BLaER1 (cell line): ENCODE measurements around the gene SLIT3.
A peak's percentile ranks its signal among the peaks of the same experiment; 100 is the strongest.

Source experiments
- H3K27ac ChIP-seq: shearing (Covaris generic); formaldehyde crosslinking; 2 replicates; pipeline ENCODE4 v1.8.1; 2022
- H3K27me3 ChIP-seq: shearing (Covaris generic); formaldehyde crosslinking; 2 replicates; pipeline ENCODE4 v1.8.1; 2022
- H3K36me3 ChIP-seq: shearing (Covaris generic); formaldehyde crosslinking; 2 replicates; pipeline ENCODE4 v1.8.1; 2022
- H3K4me1 ChIP-seq: shearing (Covaris generic); formaldehyde crosslinking; 2 replicates; pipeline ENCODE4 v1.8.1; 2022
- H3K4me2 ChIP-seq: shearing (Covaris generic); formaldehyde crosslinking; 2 replicates; pipeline ENCODE4 v1.8.1; 2022
- H3K4me3 ChIP-seq: shearing (Covaris generic); formaldehyde crosslinking; 2 replicates; pipeline ENCODE4 v1.8.1; 2022
- H3K9ac ChIP-seq: shearing (Covaris generic); formaldehyde crosslinking; 2 replicates; pipeline ENCODE4 v1.8.1; 2022
- H3K9me3 ChIP-seq: shearing (Covaris generic); formaldehyde crosslinking; 2 replicates; pipeline ENCODE4 v1.8.1; 2022
- H4K20me1 ChIP-seq: shearing (Covaris generic); formaldehyde crosslinking; 2 replicates; pipeline ENCODE4 v1.8.1; 2022
- Cebpa-rat ChIP-seq: shearing (Covaris generic); IDR thresholded peaks from 2 replicates; pipeline ENCODE4 v1.8.1; 2022

SLIT3 gene

DNA sequence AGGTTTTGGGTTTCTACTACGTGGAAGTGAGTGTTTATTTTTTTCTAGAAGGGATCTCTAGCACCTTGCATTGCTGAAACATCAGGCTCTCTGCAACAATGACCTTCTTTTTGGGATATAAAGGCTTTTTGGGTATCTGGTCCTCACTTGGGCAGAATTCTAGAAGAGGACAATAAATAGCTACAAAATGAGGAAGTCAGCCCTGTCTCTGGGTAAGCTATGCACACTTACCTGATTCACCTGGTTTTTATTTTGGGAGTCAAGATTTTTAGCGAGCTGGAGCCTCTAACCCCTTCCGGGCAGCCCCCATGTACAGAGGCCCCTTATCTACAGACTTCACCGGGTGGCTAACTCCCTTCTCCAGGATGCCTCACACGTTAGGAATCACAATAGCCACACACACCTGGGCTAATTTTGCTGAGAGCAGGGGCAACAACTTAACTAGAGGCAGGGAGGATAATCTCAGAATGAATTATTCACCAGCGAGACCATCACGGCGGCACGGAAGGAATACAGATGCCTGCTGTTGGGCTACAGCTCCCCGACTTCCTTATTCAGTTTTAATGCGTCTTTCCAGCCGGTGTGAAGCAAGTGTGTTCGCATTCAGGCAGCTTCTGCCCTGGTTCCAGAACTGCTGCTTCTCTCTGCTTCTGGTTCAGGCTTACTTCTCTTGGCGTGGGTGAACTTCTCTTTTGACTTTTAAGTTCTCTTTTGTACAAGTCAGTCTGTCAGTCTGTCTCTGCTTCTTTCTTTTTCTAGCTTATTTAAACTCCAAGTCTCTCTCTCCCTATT lies 380.7 kb downstream of the SLIT3 start:
- Histone ChIP-seq H3K36me3 (no peaks in the 10 kb centered on the region), H3K4me3 (no peak overlapping the region), H3K9ac (no peak overlapping the region), H4K20me1 (no peaks in the 10 kb centered on the region), H3K27me3 (no peaks in the 10 kb centered on the region), H3K4me1 (no peaks in the 10 kb centered on the region), H3K9me3 (no peaks in the 10 kb centered on the region), H3K4me2 (no peak overlapping the region), H3K27ac (no peak overlapping the region)
- TF ChIP-seq Cebpa-rat: no peak

GRCh38 chr5:168917947-168918600 lies 382.9 kb downstream of the SLIT3 start:
- Histone ChIP-seq H3K27me3 (no peaks in the 10 kb centered on the region), H3K9me3 (no peaks in the 10 kb centered on the region), H3K4me3 (no peak overlapping the region), H4K20me1 (no peaks in the 10 kb centered on the region), H3K36me3 (no peaks in the 10 kb centered on the region), H3K9ac (no peak overlapping the region), H3K4me2 (no peak overlapping the region), H3K27ac (no peak overlapping the region), H3K4me1 (no peaks in the 10 kb centered on the region)
- TF ChIP-seq Cebpa-rat: no peak

DNA sequence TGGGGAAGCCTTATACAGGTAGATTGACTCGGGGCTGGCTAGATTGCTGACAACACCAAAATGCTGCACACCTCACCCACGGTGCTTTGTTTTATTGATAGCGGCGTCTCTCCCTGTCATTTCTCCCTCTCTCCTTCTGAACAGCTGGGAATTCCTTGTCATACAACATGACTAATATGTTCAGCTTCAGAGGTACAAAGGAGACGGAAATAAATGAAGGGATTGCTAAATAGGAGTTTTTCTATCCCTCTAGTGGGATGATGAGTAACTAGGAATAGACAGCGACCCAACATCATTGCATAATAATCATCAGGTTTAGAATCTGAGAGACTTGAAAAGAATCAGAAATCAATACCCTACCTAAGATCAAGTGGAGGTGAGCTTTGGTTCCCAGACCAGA lies 384.1 kb downstream of the SLIT3 start:
- no peaks in the 10 kb centered on the region for H4K20me1 ChIP-seq
- H3K9ac ChIP-seq: no peak overlapping the region
- no peaks in the 10 kb centered on the region for H3K36me3 ChIP-seq
- no peak overlapping the region for H3K4me2 ChIP-seq
- no peak for TF ChIP-seq Cebpa-rat
- H3K4me1 ChIP-seq: no peaks in the 10 kb centered on the region
- H3K4me3 ChIP-seq: no peak overlapping the region
- H3K27ac ChIP-seq: no peak overlapping the region
- no peaks in the 10 kb centered on the region for H3K9me3 ChIP-seq
- no peaks in the 10 kb centered on the region for H3K27me3 ChIP-seq

DNA sequence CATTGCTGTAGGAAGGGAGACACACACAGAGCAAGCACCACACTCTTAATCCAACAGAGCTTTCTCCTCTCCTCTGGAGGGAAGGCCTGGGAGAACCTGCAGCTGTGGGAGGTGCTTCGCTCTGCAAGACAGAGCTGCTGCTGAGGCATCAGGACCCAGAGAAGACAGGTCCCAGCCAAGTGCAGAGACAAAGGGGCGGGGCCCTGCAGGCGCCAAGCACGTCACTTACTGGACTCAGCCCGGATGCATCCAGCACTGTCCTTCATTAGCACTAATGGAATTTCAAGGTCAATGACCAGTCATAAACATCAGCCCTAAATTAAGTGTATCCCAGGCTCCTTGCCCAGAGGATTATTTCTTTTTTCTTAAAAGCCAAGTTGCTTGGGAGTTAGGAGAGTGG lies 384.7 kb downstream of the SLIT3 start:
- no peaks in the 10 kb centered on the region for H3K27me3 ChIP-seq

GRCh38 chr5:168914491-168914890 lies 386.4 kb downstream of the SLIT3 start:
- TF ChIP-seq Cebpa-rat: no peak
- H3K27ac ChIP-seq: no peak overlapping the region
- no peak overlapping the region for H3K4me3 ChIP-seq
- H3K27me3 ChIP-seq: no peaks in the 10 kb centered on the region
- H3K4me2 ChIP-seq: no peak overlapping the region
- H3K36me3 ChIP-seq: no peaks in the 10 kb centered on the region
- H3K9ac ChIP-seq: no peak overlapping the region
- no peaks in the 10 kb centered on the region for H3K9me3 ChIP-seq
- H3K4me1 ChIP-seq: no peaks in the 10 kb centered on the region
- no peaks in the 10 kb centered on the region for H4K20me1 ChIP-seq

More for the DNA sequence above, 384.7 kb downstream of the SLIT3 start:
- Histone ChIP-seq H4K20me1 (no peaks in the 10 kb centered on the region), H3K4me2 (no peak overlapping the region), H3K9ac (no peak overlapping the region), H3K9me3 (no peaks in the 10 kb centered on the region), H3K36me3 (no peaks in the 10 kb centered on the region), H3K27ac (no peak overlapping the region), H3K4me3 (no peak overlapping the region), H3K4me1 (no peaks in the 10 kb centered on the region)
- TF ChIP-seq Cebpa-rat: no peak

DNA sequence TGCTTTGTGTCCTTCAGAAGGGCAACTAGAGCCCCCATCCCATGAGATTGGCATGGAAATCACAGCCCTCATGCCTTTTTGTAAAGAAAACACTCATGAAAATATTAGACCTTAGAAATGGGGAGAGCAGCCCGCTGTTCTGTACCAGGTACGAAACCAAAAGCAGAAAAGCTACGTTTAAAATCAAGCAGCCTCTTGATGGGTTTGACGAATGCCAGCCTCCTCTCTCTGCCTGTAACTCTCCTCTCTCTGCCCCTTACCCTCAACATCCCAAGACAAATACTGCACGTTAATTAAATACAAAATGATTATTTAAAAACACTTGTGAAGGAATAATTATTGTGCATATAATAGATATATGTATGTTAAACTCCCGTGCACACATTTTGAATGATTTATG lies 390.1 kb downstream of the SLIT3 start:
- TF ChIP-seq Cebpa-rat: no peak
- Histone ChIP-seq H3K4me1 (no peaks in the 10 kb centered on the region), H3K4me2 (no peak overlapping the region)

GRCh38 chr5:168908207-168908606 lies 392.7 kb downstream of the SLIT3 start:
- H4K20me1 ChIP-seq: no peaks in the 10 kb centered on the region
- H3K4me1 ChIP-seq: no peaks in the 10 kb centered on the region
- H3K9ac ChIP-seq: no peak overlapping the region
- H3K4me2 ChIP-seq: no peak overlapping the region
- no peak for TF ChIP-seq Cebpa-rat
- no peaks in the 10 kb centered on the region for H3K36me3 ChIP-seq
- no peak overlapping the region for H3K4me3 ChIP-seq
- H3K9me3 ChIP-seq: no peaks in the 10 kb centered on the region
- H3K27me3 ChIP-seq: no peaks in the 10 kb centered on the region
- H3K27ac ChIP-seq: no peak overlapping the region

More for the DNA sequence above, 390.1 kb downstream of the SLIT3 start:
- Histone ChIP-seq H3K4me3 (no peak overlapping the region), H3K9ac (no peak overlapping the region), H3K27me3 (no peaks in the 10 kb centered on the region), H4K20me1 (no peaks in the 10 kb centered on the region), H3K36me3 (no peaks in the 10 kb centered on the region), H3K9me3 (no peaks in the 10 kb centered on the region), H3K27ac (no peak overlapping the region)

- Histone ChIP-seq H3K9ac (no peak overlapping the region), H3K4me1 (peaks cover 13% of the 10 kb centered on the region), H3K4me3 (no peak overlapping the region), H3K27ac (no peak overlapping the region), H3K4me2 (no peak overlapping the region), H4K20me1 (no peaks in the 10 kb centered on the region), H3K27me3 (no peaks in the 10 kb centered on the region), H3K36me3 (no peaks in the 10 kb centered on the region), H3K9me3 (0 out of 2 replicates have a peak, but pooled peaks cover 4% of the 10 kb centered on the region)
- TF ChIP-seq Cebpa-rat: no peak
These were observed 397.9 kb downstream of the SLIT3 start for GRCh38 chr5:168903061-168903460.

DNA sequence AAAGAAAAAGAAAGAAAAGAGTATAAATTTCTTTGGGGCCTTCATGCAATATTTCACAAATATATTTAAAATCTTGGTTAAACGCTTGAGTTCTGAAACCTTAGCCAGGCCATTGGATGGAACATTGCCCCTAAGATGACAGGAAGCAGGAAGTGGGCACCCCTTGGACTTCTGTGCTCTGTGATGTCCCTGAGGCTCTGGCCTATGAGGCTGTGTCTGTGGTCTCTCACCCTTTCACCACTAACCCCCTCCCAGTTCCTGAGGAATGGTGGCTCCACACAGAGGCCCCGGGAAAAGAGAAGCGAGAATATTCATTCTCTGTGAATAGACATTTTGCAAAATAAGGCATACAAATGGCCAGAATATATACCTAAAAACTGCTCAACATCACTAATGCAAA lies 401.3 kb downstream of the SLIT3 start:
- H3K36me3 ChIP-seq: no peaks in the 10 kb centered on the region
- 0 out of 2 replicates have a peak, but pooled peaks cover 4% of the 10 kb centered on the region for H3K9me3 ChIP-seq
- H3K4me3 ChIP-seq: no peak overlapping the region
- H3K4me2 ChIP-seq: peak overlapping the region; percentile 50
- peaks cover 13% of the 10 kb centered on the region for H3K4me1 ChIP-seq
- no peaks in the 10 kb centered on the region for H4K20me1 ChIP-seq
- no peaks in the 10 kb centered on the region for H3K27me3 ChIP-seq
- no peak overlapping the region for H3K9ac ChIP-seq
- no peak overlapping the region for H3K27ac ChIP-seq
- TF ChIP-seq Cebpa-rat: no peak

DNA sequence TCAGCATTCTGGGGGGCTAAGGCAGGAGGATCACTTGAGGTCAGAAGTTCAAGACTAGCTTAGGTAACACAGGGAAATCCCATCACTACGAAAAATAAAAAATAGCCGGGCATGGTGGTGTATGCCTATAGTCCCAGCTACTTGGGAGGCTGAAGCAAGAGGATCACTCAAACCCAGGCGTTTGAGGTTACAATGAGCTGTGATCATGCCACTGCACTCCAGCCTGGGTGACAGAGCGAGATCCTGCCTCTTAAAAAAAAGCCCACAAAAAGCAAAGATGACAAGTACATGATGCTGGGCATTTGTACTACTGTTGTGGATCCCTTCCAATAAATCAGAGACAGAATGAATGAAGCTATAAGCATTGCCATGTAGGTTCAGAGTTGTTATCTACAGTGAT lies 401.7 kb downstream of the SLIT3 start:
- Histone ChIP-seq H3K36me3 (no peaks in the 10 kb centered on the region), H3K4me1 (peaks cover 13% of the 10 kb centered on the region)

More for the DNA sequence above, 401.7 kb downstream of the SLIT3 start:
- no peak for TF ChIP-seq Cebpa-rat
- Histone ChIP-seq H3K9me3 (0 out of 2 replicates have a peak, but pooled peaks cover 4% of the 10 kb centered on the region), H3K27me3 (no peaks in the 10 kb centered on the region), H3K9ac (no peak overlapping the region), H4K20me1 (no peaks in the 10 kb centered on the region), H3K27ac (no peak overlapping the region), H3K4me3 (no peak overlapping the region), H3K4me2 (peak overlapping the region; percentile 50; the same call in 1 of the 2 replicates)
